Measurements from ENCODE around the gene MGAT5.

The MGAT5 gene

GRCh38 chr2:134347756-134348155, 93.9 kb downstream of the MGAT5 start:
- H3K36me3 Mint-ChIP-seq (ENCODE audit: low read depth) = peaks cover 85% of the 10 kb centered on the region
- no peaks in the 10 kb centered on the region for H3K9me3 Mint-ChIP-seq
- peak overlapping the region; percentile 38 for H3K27ac Mint-ChIP-seq
- H3K27me3 Mint-ChIP-seq = no peaks in the 10 kb centered on the region
- no peak for DNase-seq
- no peak overlapping the region for H3K4me3 Mint-ChIP-seq
- H3K4me1 Mint-ChIP-seq (ENCODE audit: low read depth) = peaks cover 7% of the 10 kb centered on the region

DNA sequence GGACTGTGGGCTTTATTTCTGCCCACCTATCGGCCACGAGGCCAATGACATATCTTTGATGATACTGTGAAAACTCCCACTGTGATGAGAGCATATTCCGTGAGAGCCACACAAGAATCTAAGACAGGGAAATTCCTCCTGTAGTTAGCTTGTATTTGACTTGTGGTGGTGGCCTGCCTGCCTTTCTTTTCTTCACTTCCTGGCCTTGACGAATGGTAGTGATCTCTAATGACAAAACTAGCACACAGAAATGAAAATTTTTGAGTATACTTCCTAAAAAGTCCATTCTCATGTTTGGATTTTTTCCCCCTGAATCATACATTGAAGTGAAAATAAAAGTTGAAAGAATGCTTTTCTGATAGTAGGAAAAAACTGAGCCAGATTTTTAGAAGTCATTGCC, 94.4 kb downstream of the MGAT5 start:
- H3K9me3 Mint-ChIP-seq = no peaks in the 10 kb centered on the region
- peaks cover 85% of the 10 kb centered on the region for H3K36me3 Mint-ChIP-seq (ENCODE audit: low read depth)
- H3K27me3 Mint-ChIP-seq = no peaks in the 10 kb centered on the region
- no peak overlapping the region for H3K4me3 Mint-ChIP-seq
- no peak for DNase-seq
- H3K4me1 Mint-ChIP-seq (ENCODE audit: low read depth) = peaks cover 6% of the 10 kb centered on the region
- peak overlapping the region; percentile 38 for H3K27ac Mint-ChIP-seq

DNA sequence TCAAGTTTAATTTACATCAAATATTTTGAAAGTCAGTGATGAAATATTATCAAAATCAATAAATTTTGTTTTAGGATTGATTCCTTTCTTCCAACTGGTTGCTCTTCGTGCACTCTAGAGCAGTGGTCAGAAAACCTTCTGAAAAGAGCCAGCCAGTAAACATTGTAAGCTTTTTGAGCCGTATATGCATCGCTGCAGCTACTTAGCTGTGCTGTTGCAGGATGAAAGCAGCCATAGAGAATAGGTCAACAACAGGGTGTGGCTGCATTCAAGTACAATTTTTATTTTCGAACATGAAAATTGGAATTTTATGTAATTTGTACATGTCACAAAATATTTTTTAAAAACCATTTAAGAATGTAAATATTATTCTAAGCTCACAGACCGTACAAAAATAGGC, 94.9 kb downstream of the MGAT5 start:
- peaks cover 85% of the 10 kb centered on the region for H3K36me3 Mint-ChIP-seq (ENCODE audit: low read depth)
- no peaks in the 10 kb centered on the region for H3K9me3 Mint-ChIP-seq
- no peak overlapping the region for H3K27ac Mint-ChIP-seq
- no peak for DNase-seq
- no peak overlapping the region for H3K4me3 Mint-ChIP-seq
- H3K4me1 Mint-ChIP-seq (ENCODE audit: low read depth) = peaks cover 6% of the 10 kb centered on the region
- no peaks in the 10 kb centered on the region for H3K27me3 Mint-ChIP-seq

GRCh38 chr2:134351016-134351415, 97.1 kb downstream of the MGAT5 start:
- no peak overlapping the region for H3K4me3 Mint-ChIP-seq
- DNase-seq = no peak
- H3K27ac Mint-ChIP-seq = no peak overlapping the region
- H3K4me1 Mint-ChIP-seq (ENCODE audit: low read depth) = peaks cover 6% of the 10 kb centered on the region
- H3K36me3 Mint-ChIP-seq (ENCODE audit: low read depth) = peaks cover 85% of the 10 kb centered on the region
- no peaks in the 10 kb centered on the region for H3K27me3 Mint-ChIP-seq
- H3K9me3 Mint-ChIP-seq = no peaks in the 10 kb centered on the region

GRCh38 chr2:134351899-134352298, 98.0 kb downstream of the MGAT5 start:
- peaks cover 84% of the 10 kb centered on the region for H3K36me3 Mint-ChIP-seq (ENCODE audit: low read depth)

GRCh38 chr2:134352844-134353243, 99.0 kb downstream of the MGAT5 start:
- Mint-ChIP-seq H3K4me1 (ENCODE audit: low read depth) (peaks cover 3% of the 10 kb centered on the region), H3K9me3 (no peaks in the 10 kb centered on the region), H3K27me3 (no peaks in the 10 kb centered on the region), H3K36me3 (ENCODE audit: low read depth) (peaks cover 89% of the 10 kb centered on the region), H3K4me3 (no peak overlapping the region), H3K27ac (no peak overlapping the region)
- no peak for DNase-seq

More at GRCh38 chr2:134351899-134352298, 98.0 kb downstream of the MGAT5 start:
- Mint-ChIP-seq H3K9me3 (no peaks in the 10 kb centered on the region), H3K4me1 (ENCODE audit: low read depth) (peaks cover 3% of the 10 kb centered on the region), H3K4me3 (no peak overlapping the region), H3K27me3 (no peaks in the 10 kb centered on the region), H3K27ac (no peak overlapping the region)
- no peak for DNase-seq

- no peak for DNase-seq
- H3K27ac Mint-ChIP-seq = no peak overlapping the region
- H3K36me3 Mint-ChIP-seq (ENCODE audit: low read depth) = peaks cover 96% of the 10 kb centered on the region
- no peak overlapping the region for H3K4me3 Mint-ChIP-seq
- no peaks in the 10 kb centered on the region for H3K27me3 Mint-ChIP-seq
- H3K4me1 Mint-ChIP-seq (ENCODE audit: low read depth) = no peaks in the 10 kb centered on the region
- H3K9me3 Mint-ChIP-seq = no peaks in the 10 kb centered on the region
These were observed 100.7 kb downstream of the MGAT5 start for GRCh38 chr2:134354611-134355010.

DNA sequence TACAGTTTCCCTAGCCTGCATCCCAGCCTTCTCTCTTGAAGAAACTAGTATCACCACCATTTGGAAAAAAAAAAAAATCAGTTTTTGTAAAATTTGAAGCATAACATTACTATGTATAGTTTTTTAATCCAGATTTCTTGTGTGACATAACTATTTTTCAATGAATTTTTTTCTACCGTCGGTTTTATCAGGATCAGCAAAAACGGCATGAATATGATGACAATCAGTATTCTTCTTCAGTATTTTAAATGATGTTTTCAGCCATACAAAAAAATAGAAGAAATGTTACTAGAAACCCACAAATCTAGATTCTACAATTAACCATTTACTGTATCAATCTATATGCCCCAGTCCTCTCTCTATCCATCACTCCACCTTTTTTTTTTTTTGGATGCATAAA, 103.9 kb downstream of the MGAT5 start:
- Mint-ChIP-seq H3K36me3 (ENCODE audit: low read depth) (peaks cover 93% of the 10 kb centered on the region), H3K27ac (no peak overlapping the region)

DNA sequence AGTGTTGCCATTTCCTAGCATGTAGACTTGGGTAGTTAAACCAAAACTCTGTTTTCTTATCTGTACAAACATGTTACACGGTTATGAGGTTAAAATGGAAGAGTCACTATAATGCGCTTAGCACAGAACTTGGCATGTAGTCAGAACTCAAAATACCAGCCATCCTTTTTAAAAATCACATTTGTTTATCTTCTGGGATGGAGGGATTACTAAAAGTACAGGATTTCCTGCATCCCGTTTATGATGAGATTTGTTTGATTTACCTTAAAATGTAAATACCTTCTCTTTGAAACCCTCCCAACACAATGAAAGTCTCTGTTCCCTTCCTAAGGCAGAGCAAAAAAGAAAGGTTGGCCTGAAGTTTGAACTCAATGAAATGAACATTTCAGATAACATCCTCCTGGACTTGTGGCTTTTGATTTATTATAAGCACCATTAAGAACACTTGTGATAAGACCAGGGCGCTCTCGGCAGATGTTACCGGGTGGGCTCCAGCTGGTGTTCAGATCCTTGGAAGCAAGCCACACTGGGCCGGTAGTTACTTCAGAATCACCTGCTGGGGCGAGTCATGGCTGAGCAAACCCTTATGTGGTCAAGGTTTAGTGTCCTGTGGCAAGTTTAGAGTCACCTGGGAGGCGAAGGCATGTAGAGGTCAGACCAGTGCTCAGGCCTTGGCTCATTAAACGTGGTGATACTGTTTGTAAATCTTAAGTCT, 105.7 kb downstream of the MGAT5 start:
- no peak overlapping the region for H3K27ac Mint-ChIP-seq
- no peak for DNase-seq
- peaks cover 11% of the 10 kb centered on the region for H3K4me1 Mint-ChIP-seq (ENCODE audit: low read depth)
- H3K36me3 Mint-ChIP-seq (ENCODE audit: low read depth) = peaks cover 91% of the 10 kb centered on the region
- H3K4me3 Mint-ChIP-seq = no peak overlapping the region
- no peaks in the 10 kb centered on the region for H3K27me3 Mint-ChIP-seq
- H3K9me3 Mint-ChIP-seq = no peaks in the 10 kb centered on the region

More for the DNA sequence above, 103.9 kb downstream of the MGAT5 start:
- Mint-ChIP-seq H3K4me1 (ENCODE audit: low read depth) (peaks cover 9% of the 10 kb centered on the region), H3K27me3 (no peaks in the 10 kb centered on the region), H3K9me3 (no peaks in the 10 kb centered on the region), H3K4me3 (no peak overlapping the region)
- no peak for DNase-seq

DNA sequence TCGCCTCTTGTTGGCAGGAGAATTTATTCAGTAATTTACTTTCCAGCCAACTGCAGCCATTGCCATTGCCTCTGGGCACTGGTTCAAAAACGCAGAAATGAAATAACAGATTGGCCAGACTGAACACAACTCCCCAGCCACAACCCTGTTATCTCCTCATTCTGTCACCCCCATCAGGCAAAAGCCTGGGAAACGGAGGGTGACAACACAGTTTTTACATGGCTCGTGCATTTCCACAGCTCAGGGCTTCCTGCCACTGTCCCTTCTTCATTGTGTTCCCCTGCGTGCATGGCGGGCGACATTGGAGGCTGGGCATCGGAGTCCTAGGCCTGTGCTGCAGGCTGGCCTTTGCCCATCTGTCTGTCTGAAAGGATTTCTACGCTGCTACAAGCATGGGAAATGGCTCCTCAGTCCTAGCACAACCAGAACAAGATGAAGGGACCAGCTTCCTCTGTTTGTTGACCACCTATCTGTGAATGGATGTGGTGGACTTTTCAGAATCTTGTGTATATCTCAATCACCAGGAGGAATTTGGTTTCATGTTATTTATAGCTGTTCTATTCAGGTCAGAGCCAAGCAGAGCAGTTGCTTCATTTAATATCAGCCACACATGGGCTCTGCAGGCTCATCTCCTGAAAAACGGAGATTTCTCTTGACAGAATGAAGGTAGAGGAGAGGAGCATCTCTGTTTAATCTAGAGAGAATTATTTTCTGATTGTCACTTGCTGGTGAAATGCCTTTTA, 107.0 kb downstream of the MGAT5 start:
- peaks cover 17% of the 10 kb centered on the region for H3K4me1 Mint-ChIP-seq (ENCODE audit: low read depth)
- H3K27me3 Mint-ChIP-seq = no peaks in the 10 kb centered on the region
- DNase-seq = no peak
- H3K9me3 Mint-ChIP-seq = no peaks in the 10 kb centered on the region
- peaks cover 91% of the 10 kb centered on the region for H3K36me3 Mint-ChIP-seq (ENCODE audit: low read depth)
- H3K27ac Mint-ChIP-seq = no peak overlapping the region
- H3K4me3 Mint-ChIP-seq = no peak overlapping the region

DNA sequence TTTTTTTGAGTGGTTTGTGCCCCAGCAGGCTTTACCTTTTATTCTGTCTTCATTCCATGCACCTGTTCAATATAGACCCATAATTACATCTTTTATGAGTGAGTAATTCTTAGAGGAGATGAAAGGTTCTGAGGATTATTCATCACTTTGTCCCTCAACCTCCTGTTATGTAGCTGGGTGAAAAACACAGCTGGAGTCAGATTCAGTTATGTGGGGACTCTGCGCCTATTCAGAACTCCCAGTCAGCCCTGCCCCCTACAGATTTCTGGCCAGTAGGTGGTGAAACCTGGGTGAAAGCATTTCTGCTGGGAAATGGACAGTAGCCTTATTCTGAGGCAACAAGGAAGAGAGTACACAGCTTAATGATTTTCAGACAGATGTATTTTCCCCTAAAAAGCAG, 107.8 kb downstream of the MGAT5 start:
- Mint-ChIP-seq H3K27ac (no peak overlapping the region), H3K4me1 (ENCODE audit: low read depth) (peaks cover 23% of the 10 kb centered on the region), H3K9me3 (no peaks in the 10 kb centered on the region), H3K36me3 (ENCODE audit: low read depth) (peaks cover 92% of the 10 kb centered on the region), H3K27me3 (no peaks in the 10 kb centered on the region), H3K4me3 (no peak overlapping the region)
- no peak for DNase-seq

DNA sequence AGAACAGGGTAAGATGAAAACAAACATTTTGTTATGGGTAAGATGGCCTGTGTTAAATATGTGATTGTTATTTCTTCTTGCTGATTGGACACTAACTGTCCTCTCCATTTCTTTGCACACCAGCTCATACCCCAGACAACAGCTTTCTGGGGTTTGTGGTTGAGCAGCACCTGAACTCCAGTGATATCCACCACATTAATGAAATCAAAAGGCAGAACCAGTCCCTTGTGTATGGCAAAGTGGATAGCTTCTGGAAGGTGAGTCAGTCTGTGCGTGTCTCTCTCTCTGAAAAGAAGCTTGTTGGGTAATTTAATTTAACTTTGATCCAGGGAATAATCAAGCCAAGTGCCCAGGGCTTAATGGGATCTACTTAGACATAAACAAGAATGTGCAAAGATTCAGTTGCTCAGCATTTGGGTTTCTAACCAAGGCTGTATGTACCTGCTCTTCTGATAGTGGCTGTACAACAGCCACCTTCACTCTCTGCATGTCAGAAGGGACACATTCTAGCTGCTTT, 108.3 kb downstream of the MGAT5 start:
- Mint-ChIP-seq H3K4me1 (ENCODE audit: low read depth) (peaks cover 28% of the 10 kb centered on the region), H3K36me3 (ENCODE audit: low read depth) (peaks cover 91% of the 10 kb centered on the region)

DNA sequence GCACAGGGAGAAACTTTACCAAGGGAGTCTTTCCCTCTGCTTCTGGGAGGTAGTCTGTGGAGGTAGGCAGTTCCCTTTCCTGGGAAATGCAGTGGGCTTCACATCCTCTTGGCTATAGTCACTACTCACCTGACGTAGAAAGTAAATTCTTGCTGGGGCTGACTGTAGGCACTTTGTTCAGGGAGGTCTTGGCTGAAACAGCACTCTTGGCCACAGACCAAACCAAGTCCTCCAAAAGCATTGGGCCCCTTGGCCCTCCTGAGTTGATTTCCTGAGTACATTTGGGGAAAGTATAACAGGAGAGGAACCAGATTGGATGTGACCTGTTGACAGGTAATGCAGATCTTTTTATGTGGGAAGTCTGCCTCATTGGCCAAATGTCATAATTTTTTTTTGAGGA, 108.9 kb downstream of the MGAT5 start:
- Mint-ChIP-seq H3K9me3 (no peaks in the 10 kb centered on the region), H3K27ac (no peak overlapping the region), H3K27me3 (no peaks in the 10 kb centered on the region), H3K4me3 (no peak overlapping the region), H3K4me1 (ENCODE audit: low read depth) (peaks cover 33% of the 10 kb centered on the region), H3K36me3 (ENCODE audit: low read depth) (peaks cover 89% of the 10 kb centered on the region)
- no peak for DNase-seq

More for the DNA sequence above, 108.3 kb downstream of the MGAT5 start:
- Mint-ChIP-seq H3K27me3 (no peaks in the 10 kb centered on the region), H3K9me3 (no peaks in the 10 kb centered on the region), H3K27ac (no peak overlapping the region), H3K4me3 (no peak overlapping the region)
- no peak for DNase-seq

DNA sequence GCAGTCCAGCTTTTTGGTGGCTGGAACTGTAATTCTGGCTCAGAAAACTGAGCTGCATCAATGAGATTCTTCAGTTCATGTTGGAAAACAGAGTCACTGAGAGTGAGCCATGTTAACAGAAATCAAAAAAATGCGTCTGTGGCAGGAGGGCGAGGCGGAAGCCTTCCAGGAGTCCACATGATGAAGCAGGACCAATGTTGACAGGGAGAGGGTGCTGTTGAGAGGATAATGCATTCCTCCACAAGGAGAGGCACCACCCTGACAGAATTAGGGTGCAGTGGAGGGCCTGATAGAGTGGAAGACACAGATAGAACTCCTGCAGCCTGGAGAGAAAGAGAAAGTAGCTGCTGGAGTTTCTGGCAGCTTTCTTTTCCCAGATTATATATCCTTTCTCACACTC, 111.5 kb downstream of the MGAT5 start:
- Mint-ChIP-seq H3K4me3 (no peak overlapping the region), H3K36me3 (ENCODE audit: low read depth) (peaks cover 86% of the 10 kb centered on the region), H3K27ac (no peak overlapping the region), H3K27me3 (no peaks in the 10 kb centered on the region), H3K4me1 (ENCODE audit: low read depth) (peaks cover 47% of the 10 kb centered on the region), H3K9me3 (no peaks in the 10 kb centered on the region)
- DNase-seq = no peak

DNA sequence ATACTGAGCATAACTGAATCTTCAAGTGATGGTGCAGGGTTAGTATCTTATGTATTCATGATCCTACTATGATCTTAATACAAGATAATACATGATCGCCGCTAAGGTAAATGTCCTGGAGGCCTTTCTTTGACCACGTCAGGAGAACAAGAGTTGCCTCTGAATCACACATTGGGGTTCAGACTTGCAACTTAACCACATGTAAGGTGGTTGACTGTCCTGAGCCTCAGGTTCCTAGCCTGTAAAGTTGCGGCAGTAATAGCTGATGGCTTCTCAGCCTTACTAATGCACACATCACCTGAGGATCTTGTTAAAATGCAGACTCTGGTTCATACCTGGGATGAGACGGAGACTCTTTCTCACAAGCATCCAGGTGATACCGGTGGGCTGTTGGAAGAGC, 112.5 kb downstream of the MGAT5 start:
- no peak overlapping the region for H3K4me3 Mint-ChIP-seq

More for the DNA sequence above, 112.5 kb downstream of the MGAT5 start:
- H3K36me3 Mint-ChIP-seq (ENCODE audit: low read depth) = peaks cover 85% of the 10 kb centered on the region
- peaks cover 47% of the 10 kb centered on the region for H3K4me1 Mint-ChIP-seq (ENCODE audit: low read depth)
- H3K27me3 Mint-ChIP-seq = no peaks in the 10 kb centered on the region
- no peak for DNase-seq
- H3K9me3 Mint-ChIP-seq = no peaks in the 10 kb centered on the region
- no peak overlapping the region for H3K27ac Mint-ChIP-seq
